ENCODE data around the gene CDKN2B-AS1. TPM values are rescaled to one million over a fixed set of nuclear protein-coding genes. Genes with fewer than 3 reads are reported as not detected.

CDKN2B-AS1 gene
- total RNA-seq, 1 experiment from 2014 or later: 0.24 TPM

- Mint-ChIP-seq H3K9me3 (no peaks in the 10 kb centered on the region), H3K27me3 (ENCODE audit: low read depth) (peaks cover 98% of the 10 kb centered on the region), H3K36me3 (no peaks in the 10 kb centered on the region), H3K27ac (no peak overlapping the region), H3K4me3 (peak overlapping the region; percentile 69), H3K4me1 (peaks cover 26% of the 10 kb centered on the region)
- POLR2A ChIA-PET: no interaction called here
- no peak for TF ChIP-seq CTCF (IDR thresholded peaks at IDR 0.05)
- TF ChIP-seq ZBTB21 (CRISPR knock-in tag; IDR thresholded peaks at IDR 0.05; ENCODE audit: borderline replicate concordance): no peak
- TF ChIP-seq PRDM15 (CRISPR knock-in tag; IDR thresholded peaks at IDR 0.05): peak; percentile 56
- TF ChIP-seq, protein P1, sequence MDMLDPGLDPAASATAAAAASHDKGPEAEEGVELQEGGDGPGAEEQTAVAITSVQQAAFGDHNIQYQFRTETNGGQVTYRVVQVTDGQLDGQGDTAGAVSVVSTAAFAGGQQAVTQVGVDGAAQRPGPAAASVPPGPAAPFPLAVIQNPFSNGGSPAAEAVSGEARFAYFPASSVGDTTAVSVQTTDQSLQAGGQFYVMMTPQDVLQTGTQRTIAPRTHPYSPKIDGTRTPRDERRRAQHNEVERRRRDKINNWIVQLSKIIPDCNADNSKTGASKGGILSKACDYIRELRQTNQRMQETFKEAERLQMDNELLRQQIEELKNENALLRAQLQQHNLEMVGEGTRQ (CRISPR knock-in tag; IDR thresholded peaks at IDR 0.05): 0 out of 2 replicates have a peak, but pooled peaks have one; percentile 44
- no peak for TF ChIP-seq MXD4 (CRISPR knock-in tag; IDR thresholded peaks at IDR 0.05; ENCODE audit: borderline replicate concordance)
- CTCF ChIA-PET: no interaction called here
- DNase-seq (ENCODE audit: low spot score) (peak; percentile 58), ATAC-seq (peak; percentile 54)
Measured at GRCh38 chr9:22005021-22005701, 10.6 kb downstream of the CDKN2B-AS1 start.

DNA sequence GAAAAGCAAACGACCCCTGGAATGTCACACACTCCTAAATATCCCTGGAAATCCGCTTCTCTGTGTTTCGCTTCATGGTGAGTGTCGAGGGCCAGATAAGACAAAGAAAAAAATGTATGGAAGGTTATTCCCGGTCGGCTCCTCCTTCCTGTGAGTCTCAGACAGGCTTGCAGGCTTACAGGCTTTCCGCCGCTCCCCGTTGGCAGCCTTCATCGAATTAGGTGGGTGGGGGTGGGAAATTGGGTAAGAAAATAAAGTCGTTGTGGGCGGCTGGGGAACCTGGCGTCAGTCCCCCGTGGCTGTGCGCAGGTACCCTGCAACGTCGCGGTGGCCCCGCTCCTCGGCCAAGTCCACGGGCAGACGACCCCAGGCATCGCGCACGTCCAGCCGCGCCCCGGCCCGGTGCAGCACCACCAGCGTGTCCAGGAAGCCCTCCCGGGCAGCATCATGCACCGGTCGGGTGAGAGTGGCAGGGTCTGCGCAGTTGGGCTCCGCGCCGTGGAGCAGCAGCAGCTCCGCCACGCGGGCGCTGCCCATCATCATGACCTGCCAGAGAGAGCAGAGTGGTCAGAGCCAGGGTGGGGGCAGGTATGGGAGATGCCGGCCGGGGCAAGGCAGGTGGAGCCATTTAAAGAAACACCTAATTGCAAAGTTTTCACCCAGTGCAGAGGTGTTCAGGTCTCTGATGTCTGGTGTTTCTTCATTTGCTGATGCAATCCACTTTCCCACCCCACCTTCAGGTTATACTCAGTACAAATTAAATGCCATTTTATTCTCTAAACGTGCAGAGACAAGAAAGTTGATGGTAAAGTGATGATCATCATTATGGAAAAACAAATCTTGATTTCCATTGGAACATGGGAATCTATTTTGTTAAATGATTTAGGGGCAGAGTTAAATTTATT lies 11.4 kb downstream of the CDKN2B-AS1 start:
- peaks cover 99% of the 10 kb centered on the region for H3K27me3 Mint-ChIP-seq (ENCODE audit: low read depth)
- H3K27ac Mint-ChIP-seq: no peak overlapping the region
- peak overlapping the region; percentile 69 for H3K4me3 Mint-ChIP-seq
- DNase-seq (ENCODE audit: low spot score) (peak; percentile 35), ATAC-seq (peak; percentile 16)
- H3K4me1 Mint-ChIP-seq: peaks cover 26% of the 10 kb centered on the region
- no peaks in the 10 kb centered on the region for H3K9me3 Mint-ChIP-seq
- 0 out of 2 replicates have a peak, but pooled peaks have one; percentile 70 for TF ChIP-seq FOXP1 (CRISPR knock-in tag; IDR thresholded peaks at IDR 0.05; ENCODE audit: borderline replicate concordance)
- TF ChIP-seq GTF2I (CRISPR knock-in tag; conservative IDR thresholded peaks at IDR 0.05): no peak
- CTCF ChIA-PET: interaction anchor here (1.2 to 1.4 kb wide), 2 partner anchors 10 to 12 kb away, joined by 3 to 5 read pairs; partner anchors contain the start of genes CDKN2A and CDKN2B-AS1
- H3K36me3 Mint-ChIP-seq: no peaks in the 10 kb centered on the region
- POLR2A ChIA-PET: no interaction called here

- ATAC-seq: no peak
- Mint-ChIP-seq H3K27me3 (ENCODE audit: low read depth) (peaks cover 92% of the 10 kb centered on the region), H3K4me1 (peaks cover 26% of the 10 kb centered on the region), H3K36me3 (no peaks in the 10 kb centered on the region), H3K4me3 (peak overlapping the region; percentile 91), H3K9me3 (no peaks in the 10 kb centered on the region), H3K27ac (no peak overlapping the region)
- DNase-seq (ENCODE audit: low spot score): no peak
- no peak for TF ChIP-seq OVOL2 (CRISPR knock-in tag; IDR thresholded peaks at IDR 0.05; ENCODE audit: borderline replicate concordance)
- no peak for TF ChIP-seq NR3C1 (CRISPR knock-in tag; conservative IDR thresholded peaks at IDR 0.05; ENCODE audit: low read depth)
- TF ChIP-seq, protein P2, sequence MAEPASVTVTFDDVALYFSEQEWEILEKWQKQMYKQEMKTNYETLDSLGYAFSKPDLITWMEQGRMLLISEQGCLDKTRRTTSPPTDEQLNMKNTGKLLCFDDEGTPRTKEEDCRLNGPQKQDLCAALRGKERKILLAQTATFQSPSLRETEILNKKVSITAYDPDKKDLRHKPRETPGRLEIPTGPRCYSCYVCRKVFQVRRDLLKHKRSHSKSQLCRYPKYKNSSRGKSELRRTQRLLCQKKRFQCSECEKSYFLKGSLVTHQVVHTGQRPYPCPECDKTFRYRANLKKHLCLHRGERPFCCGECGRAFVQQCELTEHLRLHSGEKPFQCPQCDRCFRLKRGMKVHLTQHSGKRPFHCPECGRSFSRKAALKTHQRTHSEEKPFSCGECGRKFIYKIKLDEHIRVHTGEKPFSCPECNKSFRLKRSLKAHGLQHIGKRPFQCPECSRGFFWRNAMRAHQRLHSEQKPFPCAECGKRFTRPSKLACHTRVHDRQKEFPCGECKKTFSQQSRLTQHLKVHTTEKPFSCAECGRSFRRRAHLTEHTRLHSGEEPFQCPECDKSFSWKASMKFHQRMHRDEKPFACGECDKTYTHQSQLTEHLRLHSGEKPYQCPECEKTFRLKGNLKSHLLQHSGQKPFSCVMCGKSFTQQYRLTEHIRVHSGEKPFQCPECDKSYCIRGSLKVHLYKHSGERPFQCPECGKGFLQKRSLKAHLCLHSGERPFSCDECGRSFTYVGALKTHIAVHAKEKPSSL (CRISPR knock-in tag; conservative IDR thresholded peaks at IDR 0.05): no peak
- TF ChIP-seq CREM (CRISPR knock-in tag; IDR thresholded peaks at IDR 0.05): no peak
- TF ChIP-seq SMAD4 (CRISPR knock-in tag; IDR thresholded peaks at IDR 0.05): no peak
- TF ChIP-seq, protein P3, sequence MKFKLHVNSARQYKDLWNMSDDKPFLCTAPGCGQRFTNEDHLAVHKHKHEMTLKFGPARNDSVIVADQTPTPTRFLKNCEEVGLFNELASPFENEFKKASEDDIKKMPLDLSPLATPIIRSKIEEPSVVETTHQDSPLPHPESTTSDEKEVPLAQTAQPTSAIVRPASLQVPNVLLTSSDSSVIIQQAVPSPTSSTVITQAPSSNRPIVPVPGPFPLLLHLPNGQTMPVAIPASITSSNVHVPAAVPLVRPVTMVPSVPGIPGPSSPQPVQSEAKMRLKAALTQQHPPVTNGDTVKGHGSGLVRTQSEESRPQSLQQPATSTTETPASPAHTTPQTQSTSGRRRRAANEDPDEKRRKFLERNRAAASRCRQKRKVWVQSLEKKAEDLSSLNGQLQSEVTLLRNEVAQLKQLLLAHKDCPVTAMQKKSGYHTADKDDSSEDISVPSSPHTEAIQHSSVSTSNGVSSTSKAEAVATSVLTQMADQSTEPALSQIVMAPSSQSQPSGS (CRISPR knock-in tag; IDR thresholded peaks at IDR 0.05; ENCODE audit: borderline replicate concordance, low read depth): no peak
- TF ChIP-seq, protein P4, sequence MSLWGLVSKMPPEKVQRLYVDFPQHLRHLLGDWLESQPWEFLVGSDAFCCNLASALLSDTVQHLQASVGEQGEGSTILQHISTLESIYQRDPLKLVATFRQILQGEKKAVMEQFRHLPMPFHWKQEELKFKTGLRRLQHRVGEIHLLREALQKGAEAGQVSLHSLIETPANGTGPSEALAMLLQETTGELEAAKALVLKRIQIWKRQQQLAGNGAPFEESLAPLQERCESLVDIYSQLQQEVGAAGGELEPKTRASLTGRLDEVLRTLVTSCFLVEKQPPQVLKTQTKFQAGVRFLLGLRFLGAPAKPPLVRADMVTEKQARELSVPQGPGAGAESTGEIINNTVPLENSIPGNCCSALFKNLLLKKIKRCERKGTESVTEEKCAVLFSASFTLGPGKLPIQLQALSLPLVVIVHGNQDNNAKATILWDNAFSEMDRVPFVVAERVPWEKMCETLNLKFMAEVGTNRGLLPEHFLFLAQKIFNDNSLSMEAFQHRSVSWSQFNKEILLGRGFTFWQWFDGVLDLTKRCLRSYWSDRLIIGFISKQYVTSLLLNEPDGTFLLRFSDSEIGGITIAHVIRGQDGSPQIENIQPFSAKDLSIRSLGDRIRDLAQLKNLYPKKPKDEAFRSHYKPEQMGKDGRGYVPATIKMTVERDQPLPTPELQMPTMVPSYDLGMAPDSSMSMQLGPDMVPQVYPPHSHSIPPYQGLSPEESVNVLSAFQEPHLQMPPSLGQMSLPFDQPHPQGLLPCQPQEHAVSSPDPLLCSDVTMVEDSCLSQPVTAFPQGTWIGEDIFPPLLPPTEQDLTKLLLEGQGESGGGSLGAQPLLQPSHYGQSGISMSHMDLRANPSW (CRISPR knock-in tag; conservative IDR thresholded peaks at IDR 0.05; ENCODE audit: low read depth): no peak
- TF ChIP-seq ZNF423 (CRISPR knock-in tag; IDR thresholded peaks at IDR 0.05): no peak
- POLR2A ChIA-PET: interaction anchor here (1.8 kb wide), 1 partner anchor 206 kb away, joined by 6 read pairs; the partner anchor contains the start of gene MTAP
- CTCF ChIA-PET: interaction anchor here (0.7 to 3.1 kb wide), 40 partner anchors 9 to 236 kb away, joined by 3 to 60 read pairs (median 5); partner anchors contain the start of genes CDKN2A, CDKN2B-AS1 and MTAP
Measured at GRCh38 chr9:22008384-22008716, 13.8 kb downstream of the CDKN2B-AS1 start.
